Fibroblast of the conjunctiva (primary cell): ENCODE data around the gene IL6R.
"Not testable (repeated sequence)": the region's sequence is repeated elsewhere in the genome, so short reads cannot be mapped to it uniquely, and the experiment has no call there.

Experiments used
- DNase-seq: peaks from one replicate; pipeline ENCODE4 v3.0.0-alpha.2; 2010; ENCODE audit warnings: low read depth

The IL6R gene

DNA sequence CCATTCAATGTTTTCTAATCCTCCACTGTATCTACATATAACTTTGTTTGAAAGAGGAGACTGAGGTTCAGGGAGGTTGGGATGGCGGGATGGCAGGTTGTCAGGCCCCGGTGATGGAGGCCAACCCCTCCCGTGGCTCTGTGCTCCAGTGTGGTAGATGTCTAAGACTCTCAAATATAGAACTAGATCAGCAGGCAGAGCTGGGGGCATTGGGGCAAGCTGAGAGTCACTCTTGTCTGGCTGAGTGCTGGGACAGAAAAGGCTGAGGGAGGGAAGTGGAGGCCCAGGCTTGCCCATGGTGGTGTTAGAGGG, 1.7 kb downstream of the IL6R start:
- no peak for DNase-seq

DNA sequence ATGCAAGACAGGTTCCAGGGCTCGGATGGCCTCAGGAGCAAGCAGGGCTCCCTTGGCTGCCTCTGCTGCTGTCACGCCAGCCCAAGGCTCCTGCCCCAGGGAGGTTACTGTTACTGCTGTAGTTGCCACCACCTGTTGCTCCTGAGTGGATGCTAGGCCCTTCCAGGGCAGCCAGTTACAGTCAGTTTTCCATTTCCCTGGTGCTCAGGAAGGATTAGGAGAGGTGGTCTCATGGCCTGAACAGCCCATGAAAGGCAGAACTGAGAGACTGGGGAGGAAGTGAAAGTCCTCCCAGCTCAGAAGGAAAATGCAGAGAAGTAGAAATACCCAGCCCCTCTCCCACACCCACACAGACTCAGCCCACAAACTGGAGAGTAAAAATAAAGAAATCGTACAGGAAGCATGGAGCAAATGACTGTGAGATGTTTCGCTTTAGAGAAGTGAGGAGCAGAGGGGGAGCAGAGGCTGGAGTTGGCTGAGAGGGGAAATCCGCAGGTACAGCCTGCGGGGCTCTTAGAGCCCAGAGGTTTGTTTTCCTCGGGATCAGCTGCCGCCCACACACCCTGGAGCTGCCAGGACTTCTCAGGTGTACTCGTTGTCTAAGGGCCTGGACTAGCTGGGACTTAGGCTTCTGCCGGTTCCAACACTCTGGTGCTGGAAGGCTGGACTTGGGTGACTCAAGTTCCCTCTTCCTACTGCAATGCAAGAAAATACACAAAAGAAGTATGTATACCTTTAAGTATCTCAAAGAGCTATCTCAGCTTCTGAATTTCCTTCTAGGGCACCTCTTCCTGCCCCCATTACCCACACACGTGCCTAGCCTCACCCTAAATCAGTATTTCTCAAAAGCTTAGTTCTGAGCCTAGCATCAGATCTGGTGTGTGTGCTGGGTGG, 2.3 kb downstream of the IL6R start:
- no peak for DNase-seq

DNA sequence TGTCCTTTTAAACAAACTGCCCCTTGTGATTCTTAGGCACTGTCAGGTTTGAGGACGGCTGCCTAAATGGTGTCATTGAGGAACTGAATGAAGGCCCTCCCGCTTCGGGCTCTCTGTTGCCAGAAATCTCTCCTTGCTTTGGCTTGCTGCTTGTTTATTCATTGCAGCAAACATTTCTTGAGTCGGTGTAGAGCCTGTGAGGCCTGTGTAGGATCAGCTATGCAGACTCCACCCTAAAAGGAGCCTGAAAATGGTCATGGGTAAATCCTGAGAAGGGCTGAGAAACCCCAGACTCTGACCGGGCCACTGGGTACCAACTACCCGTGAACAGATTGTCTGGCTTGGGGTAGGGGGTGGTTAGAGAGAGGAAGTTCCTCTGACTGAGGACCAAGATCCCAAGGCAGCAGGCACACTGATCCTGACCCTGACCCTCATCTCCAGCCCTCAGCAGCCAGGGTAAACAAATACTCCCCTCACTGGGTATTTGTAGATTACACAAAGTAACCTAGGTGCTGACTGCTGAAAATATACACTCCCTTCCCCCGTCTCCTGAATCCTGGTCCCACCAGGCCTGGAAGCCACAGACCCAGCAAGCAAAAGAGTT, 3.1 kb downstream of the IL6R start:
- no peak for DNase-seq

DNA sequence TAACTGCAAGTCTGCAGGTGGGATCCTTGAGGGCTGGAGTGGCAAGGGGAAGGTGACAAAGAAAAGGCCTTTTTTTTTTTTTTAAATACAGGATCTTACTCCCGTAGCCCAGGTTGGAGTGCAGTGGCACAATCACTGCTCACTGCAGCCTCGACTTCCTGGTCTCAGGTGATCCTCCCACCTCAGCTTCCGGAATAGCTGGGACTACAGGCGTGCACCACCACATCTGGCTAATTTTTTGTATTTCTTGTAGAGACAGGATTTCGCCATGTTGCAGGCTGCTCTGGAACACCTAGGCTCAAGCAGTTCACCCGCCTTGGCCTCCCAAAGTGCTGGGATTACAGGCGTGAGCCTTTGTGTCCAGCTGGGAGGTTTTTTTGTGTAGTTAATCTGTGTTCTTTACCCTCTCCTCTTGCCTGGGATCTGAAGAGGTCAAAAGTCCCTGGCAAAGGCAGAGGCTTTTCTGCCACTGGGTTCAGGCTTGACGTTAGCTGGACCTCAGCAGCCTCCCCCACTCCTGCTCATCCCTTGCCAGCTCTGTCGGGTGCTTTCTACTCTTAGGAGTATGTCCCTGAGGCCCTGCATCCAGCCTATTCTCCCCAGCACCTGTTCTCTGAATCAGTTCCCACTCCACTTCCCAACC, 5.2 kb downstream of the IL6R start:
- no peak for DNase-seq

DNA sequence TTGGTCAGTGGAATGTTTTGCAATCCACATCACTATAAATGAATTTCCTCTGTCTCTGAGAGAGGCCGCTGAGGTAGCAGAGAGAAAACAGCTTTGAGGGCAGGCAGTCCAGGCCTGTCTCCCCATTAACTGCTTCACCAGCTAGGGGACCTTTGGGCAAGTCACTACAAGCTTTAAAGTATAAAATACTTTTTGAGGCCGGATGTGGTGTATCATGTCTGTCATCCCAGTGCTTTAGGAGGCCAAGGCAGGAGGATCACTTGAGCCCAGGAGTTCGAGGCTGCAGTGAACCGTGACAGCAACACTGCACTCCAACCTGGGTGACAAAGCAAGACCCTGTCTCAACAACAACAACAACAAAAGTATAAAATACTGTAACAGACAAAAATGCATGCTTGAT, 6.4 kb downstream of the IL6R start:
- no peak for DNase-seq

DNA sequence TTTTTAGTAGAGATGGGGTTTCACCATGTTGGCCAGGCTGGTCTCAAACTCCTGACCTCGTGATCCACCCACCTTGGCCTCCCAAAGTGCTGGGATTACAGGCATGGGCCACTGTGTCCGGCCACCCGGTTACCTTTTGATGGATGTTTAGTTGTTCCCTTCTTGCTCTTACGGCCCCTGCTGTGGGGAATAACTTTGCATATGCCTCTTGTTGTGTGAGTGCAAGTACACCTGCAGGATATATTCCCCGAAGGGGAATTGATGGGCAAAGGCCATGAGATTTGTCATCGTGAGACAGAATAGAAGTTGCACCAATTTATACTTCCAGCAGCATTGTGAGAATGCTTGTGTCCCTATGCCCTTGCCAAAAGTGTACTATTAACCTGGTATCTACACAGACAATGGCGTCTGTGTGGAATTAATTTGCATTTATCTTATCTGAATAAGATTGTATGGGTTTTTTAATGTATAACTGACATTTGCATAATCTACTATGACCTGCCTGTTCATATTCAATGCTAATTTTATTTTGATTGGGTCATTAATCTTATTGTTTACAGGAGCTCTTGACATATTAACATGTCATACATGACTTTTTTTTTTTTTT, 8.1 kb downstream of the IL6R start:
- DNase-seq: no peak

DNA sequence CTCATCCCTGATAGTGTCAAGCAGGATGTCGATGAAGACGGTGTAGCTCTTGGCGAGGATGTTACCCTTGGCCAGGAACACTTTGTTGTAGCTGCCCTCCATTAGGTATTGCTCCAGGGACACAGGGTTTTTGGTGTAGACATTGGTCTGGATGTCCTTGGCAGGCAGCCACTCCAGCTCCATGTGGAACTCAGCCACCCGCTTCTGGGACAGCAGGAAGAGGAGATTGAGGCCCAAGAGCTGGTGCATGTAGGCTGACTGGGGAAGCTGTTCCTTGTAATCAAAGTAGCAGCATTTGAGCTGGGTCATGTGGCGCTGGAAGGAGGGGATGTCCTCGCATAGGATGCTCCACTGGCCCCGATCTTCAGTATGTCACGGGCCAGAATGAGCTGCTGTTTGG, 9.5 kb downstream of the IL6R start:
- DNase-seq: no peak

DNA sequence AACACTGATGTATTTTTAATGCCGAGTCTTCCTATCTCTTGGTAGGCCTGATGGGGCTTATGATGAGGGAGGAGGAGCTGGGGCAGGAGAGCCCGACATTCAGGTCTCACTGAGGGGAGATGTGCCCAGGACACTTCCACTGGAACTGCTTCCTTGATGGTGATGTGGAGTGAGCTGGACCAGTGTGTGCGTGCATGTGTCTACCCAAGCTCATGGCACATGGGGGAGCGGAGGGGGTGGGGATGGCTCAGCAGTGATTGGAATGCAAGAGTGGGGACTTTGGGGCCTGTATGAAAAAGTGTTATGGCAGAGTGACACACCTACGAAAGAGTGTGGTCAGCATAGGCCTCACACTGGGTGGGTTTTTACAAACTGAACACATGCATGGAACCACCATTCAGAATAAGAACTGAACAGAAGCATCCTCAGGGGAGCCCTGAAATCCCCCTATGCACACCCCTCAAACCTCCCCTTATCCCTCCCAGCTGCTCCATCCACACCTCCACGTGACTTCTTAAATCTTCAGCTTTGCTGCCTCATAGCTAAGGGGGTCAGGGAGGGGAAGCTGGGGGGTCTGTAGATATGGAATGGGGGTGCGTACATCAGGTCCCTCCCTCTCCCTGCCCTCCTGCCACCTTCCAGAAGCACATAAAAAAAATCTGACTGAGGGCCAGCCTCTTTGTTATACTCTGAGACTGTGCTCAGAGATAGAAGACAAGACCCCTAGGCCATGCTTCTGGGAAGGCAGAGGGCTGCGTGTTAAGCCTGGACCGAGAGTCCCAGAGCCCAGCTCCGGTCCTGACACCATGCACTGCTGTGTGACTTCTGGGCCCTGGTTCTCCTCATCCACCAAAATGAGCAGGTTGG, 11.6 kb downstream of the IL6R start:
- DNase-seq: no peak

DNA sequence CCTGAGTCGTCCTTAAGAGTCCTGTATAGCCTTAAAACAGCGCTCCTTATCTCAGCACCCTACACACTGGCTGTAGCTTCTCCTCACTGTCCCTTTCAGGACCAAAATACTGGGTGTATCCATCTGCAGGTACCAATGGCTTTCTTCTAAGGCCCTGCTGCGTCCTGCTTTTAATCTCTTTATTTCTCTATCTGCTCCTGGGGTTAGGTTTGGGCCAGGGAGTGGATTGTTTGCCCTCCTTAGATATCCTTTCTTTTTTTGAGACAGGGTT, 12.1 kb downstream of the IL6R start:
- DNase-seq: no peak

DNA sequence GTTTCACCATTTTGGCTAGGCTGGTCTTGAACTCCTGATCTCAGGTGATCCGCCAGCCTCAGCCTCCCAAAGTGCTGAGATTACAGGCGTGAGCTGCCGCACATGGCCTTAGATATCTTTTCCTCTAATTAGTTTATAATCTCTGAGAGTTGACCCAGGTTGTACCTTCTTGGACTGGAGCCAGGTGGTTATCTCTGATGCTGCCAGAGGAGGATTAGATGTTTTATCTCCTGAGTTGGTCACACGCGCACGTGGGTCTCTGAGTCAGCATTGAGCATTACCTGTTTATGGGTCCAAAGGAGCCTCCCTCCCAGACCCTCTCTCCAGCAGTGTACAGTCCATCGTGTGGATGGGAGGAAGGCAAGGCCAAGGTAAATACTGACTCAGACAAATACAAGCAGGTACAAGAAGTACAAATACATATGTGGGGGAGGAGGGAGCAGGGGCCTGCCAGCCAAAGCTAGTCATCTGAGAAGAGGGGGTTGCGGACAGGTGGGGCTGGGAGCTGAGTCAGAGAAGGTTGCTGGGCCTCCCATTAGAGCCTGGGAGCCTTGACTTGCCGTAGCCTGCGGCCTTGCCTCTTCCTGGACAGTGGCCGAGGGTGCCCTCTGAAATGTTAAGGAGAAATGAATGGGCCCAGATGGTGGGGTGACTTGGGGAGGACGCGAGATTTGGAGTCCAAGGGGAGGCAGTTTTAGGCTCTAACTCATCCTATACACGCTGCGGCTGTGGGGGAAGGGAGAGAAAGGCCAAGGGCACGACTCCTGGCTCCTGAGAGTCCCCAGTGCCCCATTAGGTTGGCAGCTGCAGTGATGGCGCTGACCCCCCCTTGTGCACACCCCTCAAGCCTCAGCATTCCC, 13.1 kb downstream of the IL6R start:
- no peak for DNase-seq

DNA sequence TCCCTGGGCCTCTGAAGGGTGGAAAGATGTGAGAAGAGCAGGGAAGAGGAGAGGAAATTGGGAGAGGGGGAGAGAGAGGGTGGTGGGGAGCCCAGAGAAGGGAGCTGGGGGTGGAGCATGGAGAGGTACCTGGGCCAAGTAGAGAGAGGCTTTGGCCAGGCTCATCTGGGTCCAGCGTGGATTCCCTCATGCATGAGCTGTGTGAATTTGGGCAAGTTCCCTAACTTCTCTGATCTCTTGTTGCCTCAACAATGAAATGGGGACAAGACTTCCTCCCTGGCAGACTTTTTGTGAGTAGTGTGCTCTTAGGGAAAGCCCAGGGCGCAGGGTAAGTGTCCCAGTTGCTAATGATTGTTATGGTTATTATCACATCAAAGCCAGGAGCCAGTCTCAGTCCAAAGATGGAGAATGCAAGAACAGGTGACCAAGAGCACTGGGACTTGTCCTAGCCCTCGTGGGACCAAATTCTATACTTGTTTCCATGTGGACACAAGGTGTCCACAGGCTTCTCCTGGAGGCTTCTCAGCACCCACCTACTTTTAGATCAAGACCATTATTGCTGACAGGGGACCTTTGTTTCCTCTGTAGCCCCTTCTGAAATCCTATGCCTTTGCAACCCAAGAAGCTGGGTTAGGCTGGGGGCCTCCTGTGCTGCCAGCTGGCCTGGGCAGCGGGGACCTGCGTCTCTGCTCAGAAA, 13.9 kb downstream of the IL6R start:
- DNase-seq: no peak

DNA sequence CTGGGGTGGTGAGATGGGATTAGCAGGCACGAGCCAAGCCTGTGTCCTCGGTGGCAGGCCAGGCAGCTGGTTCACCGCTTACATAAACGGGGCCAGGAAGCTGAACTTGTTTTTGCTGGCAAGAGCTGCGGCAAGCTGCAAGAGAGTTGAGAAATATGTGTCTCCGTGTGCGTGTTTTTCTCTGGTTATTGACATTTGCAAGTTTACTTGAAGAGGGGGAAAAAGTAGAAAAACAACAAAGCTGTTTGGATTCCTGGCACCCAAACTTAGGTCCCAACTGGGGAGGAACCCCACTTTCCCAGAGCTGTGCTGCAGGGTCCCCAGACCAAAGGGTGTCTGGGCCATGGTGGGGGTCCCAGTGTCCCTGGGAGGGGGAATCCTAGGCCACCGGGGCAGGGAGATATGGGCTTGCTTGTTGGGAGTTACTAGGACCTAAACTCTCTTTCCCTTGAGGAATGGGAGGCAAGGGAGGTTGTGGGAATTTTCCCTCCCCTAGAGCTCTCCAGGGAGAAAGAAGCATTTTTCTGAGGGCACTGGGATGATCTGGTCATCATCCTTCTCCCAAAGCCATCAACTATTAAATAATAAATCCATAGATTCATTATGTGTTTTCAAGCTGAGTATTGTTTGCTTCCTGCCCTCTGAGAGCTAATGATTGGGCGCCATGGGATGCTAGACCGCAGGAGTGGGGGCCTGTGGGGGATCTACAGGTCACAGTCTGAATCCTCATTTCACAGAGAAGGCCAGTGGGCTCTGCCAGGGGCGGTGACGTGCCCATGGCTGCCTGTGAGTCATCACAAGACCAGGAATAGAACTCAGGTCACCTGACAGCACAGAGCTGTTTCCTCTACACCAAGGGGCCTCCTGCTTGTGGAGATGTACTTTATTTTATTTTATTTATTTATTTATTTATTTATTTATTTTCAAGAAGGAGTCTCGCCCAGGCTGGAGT, 14.8 kb downstream of the IL6R start:
- DNase-seq: peak; percentile 86

DNA sequence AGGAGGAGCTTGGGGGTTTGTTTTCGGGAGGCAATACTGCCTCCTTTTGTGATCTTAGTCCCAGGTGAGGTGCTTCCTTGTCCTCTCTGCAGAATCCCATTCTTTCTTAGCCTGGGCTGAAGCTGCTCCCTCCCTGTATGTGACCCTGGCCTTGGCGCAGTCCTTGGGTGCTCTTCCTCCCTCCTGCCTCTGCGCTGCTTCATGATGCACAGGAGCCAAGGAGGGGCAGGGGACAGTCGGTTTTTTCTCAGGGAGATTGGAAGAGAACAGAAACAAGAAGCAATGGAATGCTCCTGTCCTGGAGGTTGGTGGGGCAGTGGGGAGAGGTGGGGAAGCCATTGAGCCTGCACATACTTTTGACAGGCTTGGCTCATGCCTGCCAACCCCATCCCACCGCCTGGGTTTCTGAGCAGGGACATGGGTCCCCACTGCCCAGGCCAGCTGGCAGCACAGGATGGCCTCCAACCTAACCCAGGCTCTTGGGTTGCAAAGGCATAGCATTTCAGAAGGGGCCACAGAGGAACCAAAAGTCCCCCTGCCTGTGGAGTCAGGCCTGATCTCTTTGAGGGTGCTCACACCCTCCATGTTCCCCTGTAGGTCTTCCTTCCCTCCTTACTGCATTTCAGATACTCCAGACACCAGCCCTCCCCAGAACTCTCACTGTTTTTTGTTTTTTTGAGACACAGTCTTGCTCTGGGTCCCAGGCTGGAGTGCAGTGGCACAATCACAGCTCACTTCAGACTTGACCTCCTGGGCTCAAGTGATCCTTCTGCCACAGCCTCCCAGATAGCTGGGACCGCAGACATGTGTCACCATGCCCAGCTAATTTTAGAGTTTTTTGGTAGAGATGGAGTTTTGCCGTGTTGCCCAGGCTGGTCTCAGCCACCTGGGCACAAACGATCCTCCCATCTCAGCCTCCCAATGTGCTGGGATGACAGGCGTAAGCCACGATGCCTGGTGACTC, 16.1 kb downstream of the IL6R start:
- DNase-seq: no peak

DNA sequence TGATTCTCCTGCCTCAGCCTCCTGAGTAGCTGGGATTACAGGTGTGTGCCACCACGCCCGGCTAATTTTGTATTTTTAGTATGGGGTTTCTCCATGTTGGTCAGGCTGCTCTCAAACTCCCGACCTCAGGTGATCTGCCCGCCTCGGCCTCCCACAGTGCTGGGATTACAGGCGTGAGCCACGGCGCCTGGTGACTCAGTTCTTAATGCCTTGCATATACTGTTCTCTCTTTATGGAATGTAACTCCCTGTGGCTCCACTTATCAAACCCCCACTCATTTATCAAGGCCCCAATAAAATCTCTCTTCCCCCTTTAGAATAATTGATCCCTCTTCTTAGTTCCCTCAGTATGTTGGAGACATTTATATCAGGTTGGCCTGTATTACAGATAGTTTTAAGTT, 16.9 kb downstream of the IL6R start:
- DNase-seq: not testable (repeated sequence)

DNA sequence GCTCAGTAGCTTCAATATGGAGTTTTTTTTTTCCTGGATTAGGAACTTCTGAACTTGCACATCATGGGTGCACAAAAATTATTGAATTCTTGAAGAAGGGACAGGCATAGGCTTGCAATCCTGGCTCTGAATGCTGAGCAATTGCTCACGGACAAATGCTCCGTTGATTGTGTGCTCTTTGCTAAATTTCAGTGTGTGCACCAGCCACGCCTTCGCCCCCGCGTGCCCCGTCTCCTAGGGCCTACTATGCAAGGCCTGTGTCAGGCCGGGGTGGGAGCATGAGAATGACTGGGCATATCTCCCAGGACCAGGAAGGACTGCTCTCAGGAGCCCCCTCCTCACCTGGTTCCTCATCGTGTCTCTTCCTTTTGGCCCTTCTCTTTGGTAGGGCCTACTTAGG, 17.4 kb downstream of the IL6R start:
- DNase-seq: no peak

DNA sequence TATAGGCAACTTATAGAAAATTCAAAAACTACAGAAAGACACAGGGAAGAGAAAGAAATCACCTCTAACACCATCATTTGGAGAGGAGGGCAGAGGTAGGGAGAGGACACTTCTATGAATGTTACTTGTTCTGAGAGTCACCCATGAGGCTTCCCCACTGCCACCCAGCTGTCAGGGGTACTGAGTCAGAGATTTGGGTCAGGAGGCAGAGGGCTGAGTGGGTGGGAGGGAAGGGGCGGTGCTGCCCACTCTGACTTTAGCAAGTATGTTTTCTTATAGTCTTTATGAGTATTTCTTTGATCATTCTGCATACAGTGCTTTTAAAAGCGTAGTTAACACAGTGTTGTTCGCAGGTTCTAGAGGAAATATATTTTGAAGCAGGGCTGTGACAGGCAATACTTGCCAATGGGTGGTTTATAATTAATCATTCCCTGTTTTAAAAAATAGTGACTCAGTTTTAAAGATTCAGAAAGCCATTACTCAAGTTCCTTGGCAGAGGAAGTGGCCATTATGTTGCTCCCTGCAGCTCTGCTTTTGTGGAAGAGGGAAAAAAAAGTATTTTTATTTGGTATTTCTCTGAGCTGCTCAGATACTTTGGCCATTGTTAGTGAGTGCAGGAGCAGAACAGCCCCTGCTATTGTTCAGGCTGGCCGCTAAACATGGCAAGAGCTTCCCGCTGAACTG, 18.3 kb downstream of the IL6R start:
- no peak for DNase-seq

DNA sequence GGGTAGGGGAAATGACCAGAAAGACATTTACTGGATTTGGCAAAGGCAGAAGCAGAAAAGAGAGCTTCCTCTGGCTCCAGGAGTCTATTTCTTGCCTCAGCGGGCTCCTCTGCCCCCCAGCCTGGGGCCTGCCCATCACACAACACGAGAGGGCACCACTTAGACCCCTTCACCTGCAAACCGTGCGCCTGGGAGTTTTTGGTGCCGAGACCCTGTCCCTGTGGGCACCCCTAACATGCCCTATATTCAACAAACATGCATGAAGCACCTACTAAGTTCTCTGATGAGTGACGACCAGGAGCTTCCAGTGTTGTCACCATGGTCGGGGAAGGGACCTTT, 18.8 kb downstream of the IL6R start:
- no peak for DNase-seq

DNA sequence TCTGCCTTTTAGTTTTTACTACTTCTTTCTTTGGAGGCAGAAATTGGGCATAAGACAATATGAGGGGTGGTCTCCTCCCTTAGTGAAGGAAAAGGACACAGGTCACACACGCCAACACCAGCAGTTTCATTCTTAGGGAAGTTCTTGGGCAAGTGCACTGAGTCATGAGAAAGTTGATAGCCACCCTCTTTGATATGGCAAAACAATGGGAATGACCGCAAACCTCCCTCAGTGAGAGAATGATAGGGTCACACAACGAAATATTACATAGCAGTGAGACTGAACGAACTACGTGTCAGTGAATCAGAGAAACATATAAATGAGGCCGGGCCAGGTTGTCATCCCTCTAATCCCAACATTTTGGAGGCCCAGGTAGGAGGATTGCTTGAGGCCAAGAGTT, 20.0 kb downstream of the IL6R start:
- DNase-seq: no peak
